SK-N-SH treated with all-trans-retinoic acid at 6 μM for 48 hours (cell line): ENCODE measurements around the gene FAM227A.

Experiments used
- ISL1 ChIP-seq: fragments of 250-450 bp; sonication (Bioruptor Pico); IDR thresholded peaks from 2 replicates; pipeline ENCODE4 v2.1.2; 2022; ENCODE audit warnings: mild to moderate bottlenecking, moderate library complexity
- OSR1 ChIP-seq: fragments of 250-450 bp; sonication (Bioruptor Pico); IDR thresholded peaks from 2 replicates; pipeline ENCODE4 v1.8.0; 2022; ENCODE audit warnings: moderate library complexity, mild to moderate bottlenecking, inconsistent platforms
- ZFP30 ChIP-seq: fragments of 450-650 bp; formaldehyde crosslinking; IDR thresholded peaks from 2 replicates; pipeline ENCODE4 v1.5.0; 2022; ENCODE audit warnings: mild to moderate bottlenecking, moderate library complexity

- TF ChIP-seq OSR1 (CRISPR knock-in tag) (no peak), ISL1 (CRISPR knock-in tag) (no peak), ZFP30 (CRISPR knock-in tag) (no peak)
Measured at GRCh38 chr22:38694049-38694448, 37.9 kb upstream of the FAM227A start.
